Mesodermal cell (in vitro differentiated cells): Measurements from ENCODE around the gene ATP8A1.

Source experiments
- H3K27ac ChIP-seq: 2 replicates; pipeline ENCODE4 v1.7.0; 2013; ENCODE audit warnings: mild to moderate bottlenecking, low read depth, low read length, moderate library complexity; ENCODE audit not compliant: severe bottlenecking
- H3K36me3 ChIP-seq: 2 replicates; pipeline ENCODE4 v1.7.1; 2013; ENCODE audit warnings: mild to moderate bottlenecking, low read length, moderate library complexity; ENCODE audit not compliant: control insufficient read depth, insufficient read depth
- H3K4me1 ChIP-seq: one replicate; pipeline ENCODE4 v1.7.1; 2013; ENCODE audit warnings: mild to moderate bottlenecking, low read length; ENCODE audit not compliant: insufficient read depth, control insufficient read depth, poor library complexity, severe bottlenecking
- H3K4me3 ChIP-seq: 2 replicates; pipeline ENCODE4 v1.7.0; 2013; ENCODE audit warnings: low read length, control low read depth, mild to moderate bottlenecking; ENCODE audit not compliant: insufficient read depth, poor library complexity, severe bottlenecking; ENCODE audit errors: extremely low read depth
- H3K9me3 ChIP-seq: 2 replicates; pipeline ENCODE4 v1.7.1; 2013; ENCODE audit warnings: mild to moderate bottlenecking, low read length, moderate library complexity; ENCODE audit not compliant: control insufficient read depth
- WGBS, 2 experiments: methylation state at CpG; one replicate each; pipeline ENCODE4 v1.1.5; 2013; ENCODE audit warnings: missing lambda C conversion rate in 2 of 2; ENCODE audit not compliant: insufficient coverage in 2 of 2; 5-methylcytosine and 5-hydroxymethylcytosine counted together

Gene ATP8A1

DNA sequence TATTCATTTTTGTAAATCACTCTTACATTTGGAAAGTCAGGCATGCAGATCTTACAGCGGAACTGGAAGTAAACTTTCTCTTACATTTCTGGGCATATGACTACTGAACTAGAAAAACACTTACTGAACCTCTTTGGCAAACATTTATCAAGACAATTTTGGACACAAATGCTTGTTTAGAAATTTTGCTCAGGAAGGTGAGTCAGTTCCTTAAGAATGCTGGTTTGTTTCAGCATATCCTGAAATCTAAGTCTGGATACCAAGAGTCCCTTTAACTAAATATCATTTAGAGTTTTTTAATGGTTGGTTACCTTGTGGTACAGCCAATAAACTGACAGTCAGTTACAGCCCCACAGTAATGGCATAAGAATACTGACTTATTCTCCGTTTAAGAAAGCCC, 244.7 kb downstream of the ATP8A1 start:
- Histone ChIP-seq H3K9me3 (no peaks in the 10 kb centered on the region), H3K36me3 (no peaks in the 10 kb centered on the region), H3K4me3 (no peak overlapping the region), H3K4me1 (peaks cover 4% of the 10 kb centered on the region), H3K27ac (no peak overlapping the region)
- WGBS, 2 experiments = 90 to 100% methylated on average over 1 to 2 of the region's 2 CpGs

DNA sequence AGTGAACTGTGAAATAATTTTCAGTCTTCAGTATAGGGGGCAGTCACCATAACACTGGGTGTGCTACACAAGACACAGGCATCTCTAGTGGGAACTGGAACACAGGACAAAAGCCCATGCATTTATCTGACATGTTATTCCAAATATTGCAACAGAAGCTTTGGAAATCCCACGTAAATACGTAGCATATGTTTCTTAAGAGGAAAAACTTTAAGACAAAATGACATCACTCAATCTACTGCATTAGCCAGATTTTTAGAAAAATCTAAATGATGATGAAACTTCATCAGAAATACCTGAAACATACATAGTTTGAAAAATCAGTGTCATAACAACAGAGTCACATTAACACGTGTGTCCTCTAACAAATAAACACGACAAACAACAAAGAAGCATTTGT, 245.1 kb downstream of the ATP8A1 start:
- Histone ChIP-seq H3K4me1 (peaks cover 4% of the 10 kb centered on the region), H3K9me3 (no peaks in the 10 kb centered on the region), H3K27ac (no peak overlapping the region), H3K4me3 (no peak overlapping the region), H3K36me3 (no peaks in the 10 kb centered on the region)
- 90 to 100% methylated on average over 1 to 2 of the region's 4 CpGs for WGBS, 2 experiments

GRCh38 chr4:42410446-42410845, 246.5 kb downstream of the ATP8A1 start:
- no peak overlapping the region for H3K27ac ChIP-seq
- H3K4me3 ChIP-seq = no peak overlapping the region
- whole genome bisulfite sequencing, 2 experiments = 100% methylated on average over 1 of the region's 3 CpGs; no CpG with 5 or more reads in 1 of the 2 experiments
- no peaks in the 10 kb centered on the region for H3K9me3 ChIP-seq
- H3K4me1 ChIP-seq = peaks cover 4% of the 10 kb centered on the region
- H3K36me3 ChIP-seq = no peaks in the 10 kb centered on the region

DNA sequence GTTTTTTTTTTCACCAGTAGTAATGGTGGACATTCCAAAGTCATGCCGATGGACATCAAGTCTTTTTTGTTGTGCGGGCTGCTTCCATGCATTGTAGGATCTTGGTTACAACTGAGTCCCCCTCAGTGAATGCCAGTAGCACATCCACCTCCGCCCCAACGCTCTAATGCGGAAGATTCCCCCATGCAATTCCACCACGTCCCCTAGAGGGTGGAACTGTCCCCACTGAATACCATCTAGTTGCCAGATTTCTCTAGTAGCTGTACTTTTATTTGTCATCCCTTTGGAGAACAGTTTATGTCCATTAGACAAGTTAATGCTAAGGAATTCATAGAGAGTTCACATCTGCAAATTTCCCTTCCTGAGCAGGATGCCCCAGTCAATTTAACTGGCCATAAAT, 252.9 kb downstream of the ATP8A1 start:
- no peaks in the 10 kb centered on the region for H3K9me3 ChIP-seq
- H3K27ac ChIP-seq = no peak overlapping the region
- no peaks in the 10 kb centered on the region for H3K4me1 ChIP-seq
- H3K36me3 ChIP-seq = no peaks in the 10 kb centered on the region
- WGBS, 2 experiments = 69 to 75% methylated on average over 6 of the region's 6 CpGs
- H3K4me3 ChIP-seq = no peak overlapping the region

DNA sequence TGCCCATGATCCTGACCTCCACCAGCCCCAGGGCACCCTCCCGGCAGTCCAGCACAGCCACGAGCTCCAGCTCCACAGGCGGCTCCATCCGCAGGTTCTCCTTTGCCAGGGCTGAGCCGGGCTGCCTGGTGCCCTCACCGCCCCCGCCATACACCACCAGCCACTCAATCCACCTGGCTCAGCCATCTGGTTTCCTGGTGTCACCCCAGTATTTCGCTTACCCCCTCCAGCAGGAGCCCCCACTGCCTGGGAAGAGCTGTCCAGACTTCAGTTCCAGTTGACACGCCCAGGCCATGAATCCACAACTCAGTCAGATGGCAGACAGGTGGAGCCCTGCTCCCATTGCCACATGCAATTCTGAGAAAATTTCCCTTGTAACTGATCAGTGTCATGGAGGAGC, 255.7 kb downstream of the ATP8A1 start:
- Histone ChIP-seq H3K9me3 (no peaks in the 10 kb centered on the region), H3K4me1 (no peaks in the 10 kb centered on the region), H3K27ac (no peak overlapping the region), H3K4me3 (no peak overlapping the region), H3K36me3 (no peaks in the 10 kb centered on the region)
- 88 to 91% methylated on average over 8 of the region's 9 CpGs for WGBS, 2 experiments

GRCh38 chr4:42399393-42399792, 257.5 kb downstream of the ATP8A1 start:
- no peaks in the 10 kb centered on the region for H3K9me3 ChIP-seq
- H3K4me1 ChIP-seq = no peaks in the 10 kb centered on the region
- peak overlapping the region; percentile 38 for H3K4me3 ChIP-seq
- H3K27ac ChIP-seq = no peak overlapping the region
- 9 to 14% methylated on average over 9 of the region's 10 CpGs for WGBS, 2 experiments
- no peaks in the 10 kb centered on the region for H3K36me3 ChIP-seq

- Histone ChIP-seq H3K4me3 (peak overlapping the region; percentile 38), H3K36me3 (no peaks in the 10 kb centered on the region), H3K27ac (no peak overlapping the region), H3K4me1 (no peaks in the 10 kb centered on the region), H3K9me3 (no peaks in the 10 kb centered on the region)
- 0 to 1% methylated on average over 15 to 17 of the region's 24 CpGs for WGBS, 2 experiments
These were observed 258.0 kb downstream of the ATP8A1 start for GRCh38 chr4:42398871-42399331.

DNA sequence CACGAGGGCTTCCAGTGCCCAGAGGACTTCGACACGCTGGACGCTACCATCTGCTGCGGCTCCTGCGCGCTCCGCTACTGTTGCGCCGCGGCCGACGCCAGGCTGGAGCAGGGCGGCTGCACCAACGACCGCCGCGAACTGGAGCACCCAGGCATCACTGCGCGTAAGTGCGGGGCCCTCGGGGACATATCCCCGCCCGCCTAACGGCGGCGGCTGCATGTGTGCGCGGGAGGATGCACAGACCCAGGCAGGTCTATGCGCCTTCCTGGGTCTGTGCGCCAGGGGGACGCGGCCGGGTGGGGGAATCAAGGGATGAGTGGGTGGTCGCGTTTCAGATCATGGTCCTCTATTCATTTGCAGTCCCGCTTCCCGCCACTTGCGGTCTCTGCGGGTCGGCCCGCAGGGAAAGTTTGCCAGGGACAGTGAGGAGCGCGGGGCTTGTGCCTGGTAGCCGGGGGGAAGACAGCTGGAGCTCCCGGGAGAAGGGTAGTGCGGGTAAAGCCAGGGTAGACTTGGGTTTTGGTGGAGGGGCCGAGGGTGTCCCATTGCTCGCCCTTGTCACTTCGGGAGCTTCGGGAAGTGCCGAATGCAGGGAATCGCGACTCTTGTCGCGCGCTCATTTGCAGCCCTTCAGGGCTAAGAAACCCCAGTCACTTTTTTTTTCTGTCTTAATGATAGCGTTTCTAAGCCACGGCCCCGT, 258.6 kb downstream of the ATP8A1 start:
- WGBS, 2 experiments = 1% methylated on average over 36 to 52 of the region's 60 CpGs
- H3K4me1 ChIP-seq = no peaks in the 10 kb centered on the region
- H3K36me3 ChIP-seq = no peaks in the 10 kb centered on the region
- no peaks in the 10 kb centered on the region for H3K9me3 ChIP-seq
- peak overlapping the region; percentile 38 for H3K4me3 ChIP-seq
- no peak overlapping the region for H3K27ac ChIP-seq

DNA sequence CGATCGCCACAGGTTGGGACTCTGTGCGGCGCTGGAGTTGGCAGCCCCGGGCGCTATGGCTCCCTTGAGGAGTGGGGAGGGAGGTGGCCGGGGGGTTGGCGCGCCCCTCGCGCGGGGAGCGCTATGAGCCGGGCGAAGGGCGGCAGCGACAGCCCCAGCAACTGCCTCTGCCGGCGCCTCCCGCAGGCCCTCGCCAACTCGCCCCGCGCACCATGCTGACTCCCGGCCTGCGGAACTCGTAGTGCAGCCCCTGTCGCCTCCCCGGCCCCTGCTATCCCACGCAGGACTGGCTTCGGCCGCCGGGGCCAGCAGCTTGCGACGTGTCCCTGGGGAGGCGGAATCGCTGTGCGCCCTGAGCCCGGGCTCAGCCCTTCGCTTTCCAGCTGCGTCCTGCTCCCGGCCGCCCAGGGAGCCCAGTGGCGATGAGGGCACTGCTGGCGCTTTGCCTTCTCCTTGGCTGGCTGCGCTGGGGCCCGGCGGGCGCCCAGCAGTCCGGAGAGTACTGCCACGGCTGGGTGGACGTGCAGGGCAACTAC, 259.2 kb downstream of the ATP8A1 start:
- H3K9me3 ChIP-seq = no peaks in the 10 kb centered on the region
- no peaks in the 10 kb centered on the region for H3K4me1 ChIP-seq
- H3K4me3 ChIP-seq = peak overlapping the region; percentile 38
- 0 to 1% methylated on average over 27 to 52 of the region's 52 CpGs for WGBS, 2 experiments
- H3K36me3 ChIP-seq = no peaks in the 10 kb centered on the region
- H3K27ac ChIP-seq = no peak overlapping the region

DNA sequence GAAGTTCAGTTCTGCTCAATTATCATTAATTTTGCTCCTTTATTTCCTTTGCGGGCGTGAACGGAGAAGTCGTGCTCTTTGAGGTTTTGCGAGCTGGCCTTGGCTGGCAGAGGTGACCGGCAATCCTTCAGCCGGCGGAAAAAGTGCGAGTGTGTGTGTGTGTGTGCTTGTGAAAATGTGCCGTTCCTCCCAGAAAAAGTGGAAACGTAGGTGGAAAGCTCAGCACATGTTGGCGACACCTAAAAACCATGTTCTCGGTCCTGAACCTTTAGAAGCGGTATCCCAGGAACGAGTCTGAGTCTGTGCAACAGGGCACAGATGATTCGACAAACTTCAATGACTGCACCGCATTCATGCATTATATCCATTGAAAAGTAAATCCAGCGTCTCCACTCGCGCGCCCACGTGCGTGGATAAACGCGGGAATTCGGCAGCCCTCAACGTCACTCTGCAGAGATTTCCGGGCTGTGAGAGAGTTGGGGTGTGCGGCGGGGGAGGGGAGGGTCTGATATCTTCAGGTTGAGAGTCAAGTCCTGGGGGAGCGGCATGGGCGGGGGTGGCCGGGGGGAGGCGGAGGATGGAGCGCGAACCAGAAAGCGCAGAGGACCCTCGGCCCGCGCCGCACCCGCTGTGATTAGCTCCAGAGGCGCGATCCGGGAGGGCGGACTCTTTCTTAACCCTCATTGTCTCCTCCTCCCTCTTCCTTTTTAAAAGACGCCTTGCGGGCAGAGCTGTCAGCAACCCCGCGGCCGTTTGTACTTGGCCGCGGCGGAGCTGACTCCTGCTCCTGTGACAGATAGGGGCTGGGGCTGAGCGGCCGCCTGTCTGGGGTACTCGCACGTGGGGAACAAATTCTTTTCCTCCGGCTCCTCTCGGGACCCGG, 259.9 kb downstream of the ATP8A1 start, which contains the start of gene SHISA3:
Gene SHISA3, plus strand, starts transcription at position 737 of the 883 bp plus-strand sequence. CDS start 569 bp downstream, outside the sequence.
- Histone ChIP-seq H3K4me1 (no peaks in the 10 kb centered on the region), H3K9me3 (no peaks in the 10 kb centered on the region), H3K36me3 (no peaks in the 10 kb centered on the region), H3K4me3 (peak within 1 kb of the TSS; percentile 38), H3K27ac (no peak within 1 kb of the TSS)
- 1 to 2% methylated on average over 31 to 37 of the region's 61 CpGs for WGBS, 2 experiments
